ENCODE measurements around the gene SMARCAL1. TPM values are rescaled to one million over a fixed set of nuclear protein-coding genes. Genes with fewer than 3 reads are reported as not detected.

The SMARCAL1 gene
- total and polyA plus RNA-seq, 2 of the 4 experiments (the other 2 are of a cell fraction) = 13.6 to 21.0 TPM

DNA sequence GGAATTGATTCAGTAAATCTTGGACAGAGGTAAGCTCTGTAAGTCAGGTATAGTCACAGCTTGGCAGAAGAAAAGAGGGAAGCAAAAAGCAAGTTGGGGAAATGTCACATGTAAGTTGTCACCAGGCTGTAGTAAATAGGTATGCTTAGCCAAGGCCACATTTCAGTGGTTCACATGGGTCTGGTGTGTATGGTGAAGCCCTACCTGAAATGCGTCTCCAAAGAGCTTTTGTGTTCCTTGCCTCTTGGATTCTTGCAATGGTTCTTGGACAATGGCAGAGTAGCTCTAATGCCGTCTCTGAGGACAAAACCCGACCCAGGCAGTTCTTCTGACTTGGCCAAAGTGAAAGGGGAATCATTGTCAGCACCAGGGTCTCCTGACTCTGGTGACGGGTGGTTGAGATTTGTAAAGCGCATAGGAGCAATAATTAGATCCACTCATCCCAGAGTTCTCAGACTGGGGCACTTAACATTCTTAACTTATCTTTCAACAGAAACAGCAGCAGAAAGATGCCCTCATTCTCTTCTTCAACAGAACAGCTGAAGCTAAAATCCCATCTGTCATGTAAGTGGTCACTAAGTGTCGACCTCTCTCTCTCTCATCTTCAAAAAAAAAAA lies 51.9 kb downstream of the SMARCAL1 start:
- Histone ChIP-seq H3K23ac (ENCODE audit: low read depth, low read length) (no peak overlapping the region), H2BK15ac (ENCODE audit: low read depth, low read length) (no peak overlapping the region), H3K27ac (ENCODE audit: insufficient read depth, low read length) (no peak overlapping the region), H3K9me3 (ENCODE audit: control insufficient read depth, insufficient read depth, low read length) (peaks cover 11% of the 10 kb centered on the region), H3K79me1 (ENCODE audit: low read depth in 1 of 2, low read length in 2 of 2) (no peaks in the 10 kb centered on the region), H3K4me3 (ENCODE audit: insufficient read depth, low read depth, low read length) (no peak overlapping the region), H3K4me2 (ENCODE audit: low read depth, low read length) (no peak overlapping the region), H4K5ac (ENCODE audit: low read depth, low read length) (no peak overlapping the region), H3K36me3 (ENCODE audit: control insufficient read depth, insufficient read depth, low read length) (peaks cover 24% of the 10 kb centered on the region), H4K8ac (ENCODE audit: low read depth in 2 of 2, low read length in 2 of 2) (no peak overlapping the region), H3K9me1 (ENCODE audit: insufficient read depth, low read length) (no peaks in the 10 kb centered on the region), H2BK120ac (ENCODE audit: low read depth, low read length) (no peak overlapping the region), H2AK5ac (ENCODE audit: low read depth, low read length) (no peak overlapping the region), H4K20me1 (ENCODE audit: insufficient read depth, low read length) (no peaks in the 10 kb centered on the region), H4K91ac (ENCODE audit: insufficient read depth, low read depth, low read length) (no peak overlapping the region), H3K14ac (replicated peaks; ENCODE audit: low read depth, low read length) (no peak overlapping the region), H3K18ac (ENCODE audit: low read depth, low read length) (no peak overlapping the region), H2AFZ (replicated peaks; ENCODE audit: low read length, poor library complexity) (no peak overlapping the region), H2BK5ac (ENCODE audit: low read depth, low read length, poor library complexity, severe bottlenecking) (no peak overlapping the region), H2BK20ac (ENCODE audit: low read depth, low read length) (no peak overlapping the region), H3K4ac (ENCODE audit: low read depth, low read length) (no peak overlapping the region), H3K27me3 (ENCODE audit: control insufficient read depth, insufficient read depth, low read length) (no peaks in the 10 kb centered on the region), H2AK9ac (replicated peaks; ENCODE audit: low read depth, low read length, poor library complexity) (no peak overlapping the region), H3K56ac (ENCODE audit: extremely low read depth, insufficient read depth, low read length) (no peak overlapping the region), H3K4me1 (ENCODE audit: control insufficient read depth, insufficient read depth, low read length) (no peaks in the 10 kb centered on the region), H3K9ac (ENCODE audit: low read depth, low read length) (no peak overlapping the region)
- ATAC-seq (ENCODE audit: low read depth) (no peak), DNase-seq (no peak)
- ChIA-PET CTCF (no interaction called here), POLR2A (ENCODE audit: unreplicated experiment) (no interaction called here)
- 94% methylated on average over 3 of the region's 6 CpGs; no CpG with 5 or more reads in 1 of the 2 experiments for WGBS, 2 experiments (ENCODE audit: extremely low coverage in 2 of 2, insufficient read length in 1 of 2)
- dilution Hi-C loops (cut with HindIII; ENCODE audit: low sequenced_read_pairs, unreplicated experiment) (no loop called here), in situ Hi-C loops (cut with MboI; ENCODE audit: low sequenced_read_pairs) (no loop called here), intact Hi-C loops (cut with micrococcal nuclease) (no loop called here)
- BruUV-seq (replicated peaks) = no TSS peak
- TF ChIP-seq RFX5 (IDR thresholded peaks at IDR 0.05; ENCODE audit: low read depth, low read length) (no peak), BHLHE40 (IDR thresholded peaks at IDR 0.05; ENCODE audit: low read depth, low read length) (no peak)

All from IMR-90 (cell line).